Measurements from ENCODE around the gene MYO16.
"Not testable (repeated sequence)": the region's sequence is repeated elsewhere in the genome, so short reads cannot be mapped to it uniquely, and the experiment has no call there.

Gene MYO16

DNA sequence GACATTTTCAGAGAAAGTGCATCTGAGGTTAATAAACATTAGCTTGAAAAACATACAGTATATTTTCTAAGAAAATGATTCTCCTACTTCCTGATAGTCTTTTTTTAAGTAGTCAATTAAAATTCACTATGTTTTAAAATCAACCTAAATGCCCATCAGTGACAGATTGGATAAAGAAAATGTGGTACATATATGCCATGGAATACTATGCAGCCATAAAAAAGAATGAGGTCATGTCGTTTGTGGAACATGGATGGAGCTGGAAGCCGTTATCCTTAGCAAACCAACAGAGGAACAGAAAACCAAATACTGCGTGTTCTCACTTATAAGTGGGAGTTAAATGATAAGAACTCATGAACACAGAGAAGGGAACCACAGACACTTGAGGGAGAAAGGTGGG, 462.8 kb downstream of the MYO16 start:
- DNase-seq, result not testable (repeated sequence)

- no peak for DNase-seq
These were observed 464.6 kb downstream of the MYO16 start for GRCh38 chr13:109093998-109094397.

DNA sequence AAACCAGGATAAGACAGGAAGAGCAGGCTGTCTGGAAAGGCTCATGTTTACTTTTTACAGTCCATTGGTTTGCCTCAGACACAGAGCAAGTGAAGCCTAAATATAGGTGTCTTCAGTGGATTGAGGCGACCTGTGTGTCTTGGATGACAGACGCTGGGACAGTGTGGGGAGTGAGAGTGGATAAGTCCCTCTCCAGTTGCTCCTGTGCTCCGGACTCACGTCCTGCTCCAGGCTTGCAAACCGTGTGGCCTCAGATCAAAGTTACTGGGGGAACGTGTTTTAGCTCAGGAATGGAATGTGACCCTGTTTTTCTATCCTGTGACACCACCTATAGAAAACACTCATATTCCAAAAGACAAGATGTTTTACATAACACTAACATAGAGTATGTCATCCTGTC, 465.7 kb downstream of the MYO16 start:
- no peak for DNase-seq

GRCh38 chr13:109096101-109096500, 466.7 kb downstream of the MYO16 start:
- no peak for DNase-seq

- no peak for DNase-seq
These were observed 471.4 kb downstream of the MYO16 start for GRCh38 chr13:109100705-109101304.

- no peak for DNase-seq
These were observed 472.2 kb downstream of the MYO16 start for GRCh38 chr13:109101550-109102144.

GRCh38 chr13:109105899-109106298, 476.5 kb downstream of the MYO16 start:
- DNase-seq, result no peak

- DNase-seq, result no peak
These were observed 480.7 kb downstream of the MYO16 start for GRCh38 chr13:109110159-109110558.

DNA sequence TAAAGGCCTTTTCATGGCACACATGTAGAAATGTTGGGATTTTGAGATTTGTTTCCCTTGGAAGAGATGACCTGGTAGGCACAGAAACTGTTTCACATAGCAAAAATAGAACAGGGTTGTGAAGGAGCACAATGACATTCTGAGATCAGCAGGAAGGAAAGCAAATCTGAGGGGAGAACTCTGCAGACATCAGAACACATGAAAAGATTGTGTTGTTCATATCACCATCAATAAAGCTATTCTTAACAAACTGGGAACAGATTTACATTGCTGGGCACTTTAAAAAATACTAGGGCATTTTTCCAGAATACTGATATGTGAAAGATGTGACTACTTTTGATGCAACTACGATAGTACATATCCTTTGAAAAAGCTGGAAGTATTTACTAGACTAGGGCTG, 481.7 kb downstream of the MYO16 start:
- no peak for DNase-seq

GRCh38 chr13:109113427-109113826, 484.0 kb downstream of the MYO16 start:
- no peak for DNase-seq

DNA sequence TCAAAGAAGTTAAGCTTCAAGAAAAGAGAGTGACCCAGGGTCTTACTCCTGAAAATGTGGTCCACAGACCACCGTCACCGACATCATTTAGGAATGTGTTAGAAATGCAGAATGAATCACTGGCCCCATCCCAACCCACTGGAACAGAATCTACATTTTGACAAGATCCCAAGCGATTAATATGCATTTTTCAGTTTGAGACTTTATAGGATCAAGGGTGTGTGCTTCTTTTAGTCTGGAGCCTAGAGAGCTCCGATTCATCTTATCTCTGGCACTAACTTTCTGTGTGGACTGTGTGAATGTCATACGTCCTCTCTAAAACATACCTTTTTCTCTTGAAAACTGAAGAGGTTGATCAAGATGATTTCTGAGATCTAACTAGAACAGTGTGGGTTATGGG, 484.8 kb downstream of the MYO16 start:
- no peak for DNase-seq

DNA sequence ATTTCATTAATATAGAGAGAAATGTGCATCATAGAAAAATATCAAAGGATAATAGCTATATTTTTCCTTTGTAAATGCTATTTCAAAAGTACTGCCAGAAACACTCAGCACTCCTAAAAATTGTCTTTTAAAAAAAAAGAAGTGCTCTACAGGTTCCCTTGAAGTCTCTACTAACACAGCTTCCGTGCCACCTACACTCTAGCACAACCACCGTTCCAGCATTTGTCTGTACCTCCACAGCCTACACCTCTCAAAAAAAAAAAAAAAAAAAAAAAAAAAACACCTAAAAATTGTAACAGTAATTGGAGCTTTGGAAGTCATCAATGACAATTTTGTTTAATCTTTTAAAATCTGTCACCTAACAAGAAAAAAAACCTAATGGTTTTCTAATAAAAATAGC, 485.6 kb downstream of the MYO16 start:
- DNase-seq, result no peak

GRCh38 chr13:109118521-109118920, 489.1 kb downstream of the MYO16 start:
- DNase-seq, result no peak

- no peak for DNase-seq
These were observed 490.5 kb downstream of the MYO16 start for GRCh38 chr13:109119896-109120295.

- DNase-seq, result no peak
These were observed 492.4 kb downstream of the MYO16 start for GRCh38 chr13:109121826-109122225.

DNA sequence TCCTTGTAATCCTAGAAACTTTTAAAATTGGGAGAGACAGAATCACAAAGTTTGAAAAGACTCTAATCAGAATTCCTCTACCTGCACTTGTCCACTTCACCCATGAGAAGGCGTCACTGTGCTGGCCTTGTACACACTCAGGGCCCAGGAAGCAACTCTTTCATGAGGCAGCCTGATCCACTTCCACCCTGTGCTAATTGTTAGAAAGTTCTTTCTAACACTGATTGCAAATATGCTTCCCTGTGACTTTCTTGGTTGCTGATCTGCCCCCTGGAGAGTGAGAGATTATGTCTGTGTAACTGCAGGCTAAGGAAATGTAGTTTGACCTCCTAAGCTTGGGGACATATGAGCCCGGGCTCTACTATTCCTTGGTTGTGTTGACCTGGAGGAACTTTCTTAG, 494.6 kb downstream of the MYO16 start:
- no peak for DNase-seq

DNA sequence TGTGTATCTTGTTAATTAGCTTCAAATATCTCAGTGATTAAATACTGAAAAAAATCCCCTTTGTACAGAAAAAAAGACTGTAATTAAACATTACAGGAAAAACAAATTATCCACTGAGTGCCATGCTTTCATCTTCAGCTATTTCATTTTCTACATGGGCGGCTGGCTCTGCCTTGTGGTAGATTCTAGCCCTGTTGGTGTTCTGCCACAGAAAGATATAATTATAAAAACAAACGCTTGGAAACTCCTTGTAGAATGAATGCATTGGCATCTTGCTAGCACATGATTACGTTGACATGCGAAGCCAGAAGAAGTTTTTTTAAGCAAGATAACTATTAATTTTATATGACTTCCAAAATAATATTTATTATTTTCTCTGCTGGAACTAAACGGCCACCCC, 496.8 kb downstream of the MYO16 start:
- DNase-seq, result no peak

DNA sequence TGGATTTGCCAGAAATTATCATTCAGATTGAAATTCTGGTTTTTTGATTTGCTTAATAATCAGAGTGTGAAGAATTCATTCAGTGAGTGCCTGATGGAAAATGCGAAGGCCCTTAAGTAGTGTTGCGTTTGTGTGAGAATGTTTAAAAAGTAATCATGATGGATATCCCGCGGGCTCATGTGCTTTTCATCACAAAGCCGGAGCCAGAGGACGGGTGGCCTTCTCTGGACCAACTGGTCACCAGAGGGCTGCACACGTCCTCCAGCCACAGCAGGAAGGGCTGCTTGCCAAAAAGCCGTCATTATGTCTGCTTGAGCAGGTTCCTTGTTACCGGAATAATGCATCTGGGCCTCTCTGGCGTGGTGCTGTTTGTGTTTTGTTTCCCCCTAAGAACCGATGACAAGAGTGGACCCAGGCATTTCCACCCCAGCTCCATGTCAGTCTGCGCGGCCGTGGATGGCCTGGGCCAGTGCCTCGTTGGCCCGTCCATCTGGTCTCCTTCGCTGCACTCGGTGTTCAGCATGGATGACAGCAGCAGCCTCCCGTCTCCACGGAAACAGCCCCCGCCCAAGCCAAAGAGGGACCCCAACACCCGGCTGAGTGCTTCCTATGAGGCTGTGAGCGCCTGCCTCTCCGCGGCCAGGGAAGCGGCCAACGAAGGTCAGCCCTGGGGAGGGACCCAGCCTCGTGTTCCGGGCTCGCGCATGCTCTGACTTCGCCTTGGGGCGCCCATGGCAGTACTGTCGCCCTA, 497.7 kb downstream of the MYO16 start:
- DNase-seq, result no peak

DNA sequence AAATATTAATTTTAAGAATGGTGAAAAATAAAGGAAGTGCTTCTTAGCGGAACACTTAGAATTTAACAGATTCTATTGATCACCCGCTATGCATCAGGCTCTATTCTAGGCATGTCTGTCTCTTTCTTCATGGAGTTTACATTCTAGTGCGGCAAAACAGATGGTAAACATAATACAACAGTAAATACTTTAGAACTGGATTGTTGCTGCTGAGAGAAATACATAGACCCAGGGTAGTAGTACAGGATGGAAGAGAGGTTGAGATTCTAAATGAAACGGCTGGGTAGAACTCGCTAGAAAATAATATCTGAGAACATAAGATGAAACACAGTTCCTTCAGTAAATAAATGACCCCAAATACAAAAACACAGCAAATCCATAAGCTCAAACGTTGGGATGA, 498.7 kb downstream of the MYO16 start:
- no peak for DNase-seq

- DNase-seq, result no peak
These were observed 500.9 kb downstream of the MYO16 start for GRCh38 chr13:109130093-109130835.

GRCh38 chr13:109131698-109132257, 502.4 kb downstream of the MYO16 start:
- no peak for DNase-seq

DNA sequence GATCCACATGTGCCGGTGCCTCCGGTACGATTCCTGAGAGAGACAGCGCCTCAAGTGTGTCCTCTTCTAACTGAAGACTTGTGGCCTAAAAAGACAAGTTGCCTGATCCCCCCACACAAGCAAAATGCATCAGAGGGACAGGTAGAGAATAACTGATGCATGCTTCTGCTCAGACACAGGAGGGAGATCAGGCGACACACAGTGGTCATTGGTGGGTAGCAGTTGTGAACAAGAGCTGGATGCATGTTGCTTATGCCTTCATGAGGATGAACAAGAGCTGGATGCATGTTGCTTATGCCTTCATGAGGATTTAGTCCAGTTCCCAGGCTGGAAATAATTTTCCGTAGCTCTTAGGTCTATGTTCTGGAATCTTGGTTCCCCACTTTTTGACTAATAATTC, 505.6 kb downstream of the MYO16 start:
- no peak for DNase-seq

GRCh38 chr13:109136873-109137272, 507.5 kb downstream of the MYO16 start:
- DNase-seq, result no peak

All from NCI-H2029 treated with DMSO at 0.1 percent for 48 hours (cell line).